Aorta (tissue), 5 donors: ENCODE results near the gene PAQR5. TPM values are rescaled to one million over a fixed set of nuclear protein-coding genes. Genes with fewer than 3 reads are reported as not detected.
A peak's percentile ranks its signal among the peaks of the same experiment; 100 is the strongest.
"Not testable (repeated sequence)": the region's sequence is repeated elsewhere in the genome, so short reads cannot be mapped to it uniquely, and the experiment has no call there.

Experiments used
- ATAC-seq: fragments of 200-7000 bp; cut with Tn5 transposase; one replicate; pipeline ENCODE4 v1.9.1; 2022; ENCODE audit warnings: moderate library complexity; ENCODE audit not compliant: low FRiP score
- DNase-seq, 2 donors: peaks; one replicate each; pipeline ENCODE4 v3.0.0-alpha.2; 2020
- H3K27ac ChIP-seq, 2 donors: one replicate each; pipeline ENCODE4 v1.5.1; 2013; ENCODE audit warnings: low read length in 2 of 2, mild to moderate bottlenecking in 2 of 2, moderate library complexity in 2 of 2, control low read depth in 1 of 2, inconsistent platforms in 1 of 2, low read depth in 1 of 2
- H3K27me3 ChIP-seq, 2 donors: one replicate each; pipeline ENCODE4 v1.6.1; 2013; ENCODE audit warnings: control low read depth in 1 of 2, low read length in 1 of 2, mild to moderate bottlenecking in 1 of 2, moderate library complexity in 1 of 2; ENCODE audit not compliant: insufficient read depth in 2 of 2, control insufficient read depth in 1 of 2
- H3K36me3 ChIP-seq, 2 donors: one replicate each; pipeline ENCODE4 v1.6.1; 2013; ENCODE audit warnings: control low read depth in 1 of 2, low read length in 1 of 2, mild to moderate bottlenecking in 1 of 2; ENCODE audit not compliant: insufficient read depth in 2 of 2, control insufficient read depth in 1 of 2
- H3K4me1 ChIP-seq, 2 donors: one replicate each; pipeline ENCODE4 v1.6.1; 2013; ENCODE audit warnings: low read length in 2 of 2, control low read depth in 1 of 2, mild to moderate bottlenecking in 1 of 2, moderate library complexity in 1 of 2; ENCODE audit not compliant: insufficient read depth in 2 of 2, control insufficient read depth in 1 of 2
- H3K4me3 ChIP-seq, 2 donors: one replicate each; pipeline ENCODE4 v1.5.1; 2013; ENCODE audit warnings: low read length in 2 of 2, control low read depth in 1 of 2, mild to moderate bottlenecking in 1 of 2
- H3K9me3 ChIP-seq: one replicate; pipeline ENCODE4 v1.6.1; 2013; ENCODE audit warnings: mild to moderate bottlenecking, low read length; ENCODE audit not compliant: control insufficient read depth
- WGBS, 2 donors: extraction: QIAGEN DNeasy Blood & Tissue Kit; methylation state at CpG; one replicate each; pipeline ENCODE4 v1.1.7; 2013; 5-methylcytosine and 5-hydroxymethylcytosine counted together
- intact Hi-C, 2 donors: fragments of 100-400 bp; cut with DNase I; formaldehyde crosslinking; loops; one replicate each; pipeline versions ENCODE4 v1.14.2 to v1.15.0; 2022
- polyA plus RNA-seq, 2 donors: library from polyadenylated mRNA; stranded (reverse); fragments of 200-250 nt; gene quantifications; one replicate each; pipeline ENCODE4 v1.2.3, GENCODE V29; 2013
- total RNA-seq, 2 donors: library from RNA; stranded (reverse); fragmentation: NEBNext Ultra II Directional; extraction: Animal tissue kit (Norgen Biotek cat#: 25700); gene quantifications; one replicate each; pipeline ENCODE4 v1.2.1, GENCODE V29; 2021
- donor health status: healthy with polysubstance abuse.
- donor health status: Bipolar disorder and iron deficiency.
- donor health status: DM: no; HTN: no; CAD: no.
- donor health status: DM: no; HTN: no; CAD: no.
- donor health status: DM: yes; HTN: yes; CAD: no.

The PAQR5 gene
- total and polyA plus RNA-seq, 4 donors, result 0.31 to 1.9 (median 0.54) TPM

- no peaks in the 10 kb centered on the region for H3K4me1 ChIP-seq
- H3K4me3 ChIP-seq, result no peak overlapping the region
- DNase-seq, result peak in 1 of 2 donors; percentile 7
- ATAC-seq, result no peak
- H3K27me3 ChIP-seq, result no peaks in the 10 kb centered on the region
- intact Hi-C loops, result no loop called here
- no peaks in the 10 kb centered on the region for H3K36me3 ChIP-seq
- WGBS, 2 donors, result 90% methylated on average over 8 of the region's 8 CpGs
- H3K9me3 ChIP-seq, result peaks cover 1% of the 10 kb centered on the region
- H3K27ac ChIP-seq, result no peak overlapping the region
These were observed 76.6 kb downstream of the PAQR5 start for GRCh38 chr15:69375151-69375790.

- no peak overlapping the region for H3K27ac ChIP-seq
- no peaks in the 10 kb centered on the region for H3K4me1 ChIP-seq
- no peak for ATAC-seq
- peaks cover 1% of the 10 kb centered on the region for H3K9me3 ChIP-seq
- DNase-seq, result peak in 1 of 2 donors; percentile 16
- intact Hi-C loops, result no loop called here
- 92 to 93% methylated on average over 8 of the region's 8 CpGs for WGBS, 2 donors
- H3K4me3 ChIP-seq, result no peak overlapping the region
- no peaks in the 10 kb centered on the region for H3K36me3 ChIP-seq
- no peaks in the 10 kb centered on the region for H3K27me3 ChIP-seq
These were observed 78.7 kb downstream of the PAQR5 start for GRCh38 chr15:69377216-69377970.

GRCh38 chr15:69380100-69380725 lies 81.5 kb downstream of the PAQR5 start:
- H3K36me3 ChIP-seq, result no peaks in the 10 kb centered on the region
- no peak for ATAC-seq

GRCh38 chr15:69380726-69381105 lies 82.0 kb downstream of the PAQR5 start:
- H3K27ac ChIP-seq, result no peak overlapping the region
- no peaks in the 10 kb centered on the region for H3K9me3 ChIP-seq
- no peaks in the 10 kb centered on the region for H3K36me3 ChIP-seq
- no peak overlapping the region for H3K4me3 ChIP-seq
- H3K4me1 ChIP-seq, result no peaks in the 10 kb centered on the region
- no peak for ATAC-seq
- 89 to 96% methylated on average over 10 of the region's 10 CpGs for WGBS, 2 donors
- H3K27me3 ChIP-seq, result no peaks in the 10 kb centered on the region
- DNase-seq, result peak in 1 of 2 donors; percentile 60
- intact Hi-C loops, result no loop called here

More at GRCh38 chr15:69380100-69380725, 81.5 kb downstream of the PAQR5 start:
- intact Hi-C loops, result no loop called here
- Histone ChIP-seq H3K4me3 (no peak overlapping the region), H3K27me3 (no peaks in the 10 kb centered on the region), H3K9me3 (no peaks in the 10 kb centered on the region), H3K27ac (no peak overlapping the region), H3K4me1 (no peaks in the 10 kb centered on the region)
- WGBS, 2 donors, result 85 to 87% methylated on average over 9 of the region's 9 CpGs
- peak in 1 of 2 donors; percentile 25 for DNase-seq

GRCh38 chr15:69382176-69382575 lies 83.5 kb downstream of the PAQR5 start:
- H3K27me3 ChIP-seq, H3K27ac ChIP-seq, H3K4me1 ChIP-seq, H3K36me3 ChIP-seq, intact Hi-C loops, H3K9me3 ChIP-seq, H3K4me3 ChIP-seq, ATAC-seq: not testable (repeated sequence)
- WGBS, 2 donors, result 95 to 96% methylated on average over 10 of the region's 10 CpGs
- peak in 1 of 2 donors; percentile 57 for DNase-seq

GRCh38 chr15:69384066-69384465 lies 85.4 kb downstream of the PAQR5 start:
- DNase-seq, result peak in 1 of 2 donors; percentile 31
- H3K9me3 ChIP-seq, intact Hi-C loops, H3K4me3 ChIP-seq, H3K27me3 ChIP-seq, H3K4me1 ChIP-seq, H3K36me3 ChIP-seq, ATAC-seq, H3K27ac ChIP-seq: not testable (repeated sequence)
- 96% methylated on average over 14 to 16 of the region's 18 CpGs for WGBS, 2 donors

- Histone ChIP-seq H3K9me3 (no peaks in the 10 kb centered on the region), H3K4me3 (no peak overlapping the region), H3K27ac (no peak overlapping the region), H3K27me3 (no peaks in the 10 kb centered on the region), H3K36me3 (no peaks in the 10 kb centered on the region), H3K4me1 (no peaks in the 10 kb centered on the region)
- ATAC-seq (no peak), DNase-seq (peak in 1 of 2 donors; percentile 48)
- WGBS, 2 donors, result 87 to 88% methylated on average over 11 to 12 of the region's 12 CpGs
- intact Hi-C loops, result no loop called here
These were observed 86.2 kb downstream of the PAQR5 start for GRCh38 chr15:69384626-69385598.

- 94 to 96% methylated on average over 2 of the region's 2 CpGs for WGBS, 2 donors
- H3K4me3 ChIP-seq, result no peak overlapping the region
- DNase-seq (no peak), ATAC-seq (no peak)
- intact Hi-C loops, result no loop called here
- no peaks in the 10 kb centered on the region for H3K36me3 ChIP-seq
- no peaks in the 10 kb centered on the region for H3K9me3 ChIP-seq
- no peaks in the 10 kb centered on the region for H3K27me3 ChIP-seq
- H3K4me1 ChIP-seq, result no peaks in the 10 kb centered on the region
- H3K27ac ChIP-seq, result no peak overlapping the region
These were observed 87.1 kb downstream of the PAQR5 start for GRCh38 chr15:69385831-69386230.
